ENCODE data around the gene THAP6. TPM values are rescaled to one million over a fixed set of nuclear protein-coding genes. Genes with fewer than 3 reads are reported as not detected.
"Not testable (repeated sequence)": the region's sequence is repeated elsewhere in the genome, so short reads cannot be mapped to it uniquely, and the experiment has no call there.

THAP6 gene
- total RNA-seq, result 25.0 TPM

DNA sequence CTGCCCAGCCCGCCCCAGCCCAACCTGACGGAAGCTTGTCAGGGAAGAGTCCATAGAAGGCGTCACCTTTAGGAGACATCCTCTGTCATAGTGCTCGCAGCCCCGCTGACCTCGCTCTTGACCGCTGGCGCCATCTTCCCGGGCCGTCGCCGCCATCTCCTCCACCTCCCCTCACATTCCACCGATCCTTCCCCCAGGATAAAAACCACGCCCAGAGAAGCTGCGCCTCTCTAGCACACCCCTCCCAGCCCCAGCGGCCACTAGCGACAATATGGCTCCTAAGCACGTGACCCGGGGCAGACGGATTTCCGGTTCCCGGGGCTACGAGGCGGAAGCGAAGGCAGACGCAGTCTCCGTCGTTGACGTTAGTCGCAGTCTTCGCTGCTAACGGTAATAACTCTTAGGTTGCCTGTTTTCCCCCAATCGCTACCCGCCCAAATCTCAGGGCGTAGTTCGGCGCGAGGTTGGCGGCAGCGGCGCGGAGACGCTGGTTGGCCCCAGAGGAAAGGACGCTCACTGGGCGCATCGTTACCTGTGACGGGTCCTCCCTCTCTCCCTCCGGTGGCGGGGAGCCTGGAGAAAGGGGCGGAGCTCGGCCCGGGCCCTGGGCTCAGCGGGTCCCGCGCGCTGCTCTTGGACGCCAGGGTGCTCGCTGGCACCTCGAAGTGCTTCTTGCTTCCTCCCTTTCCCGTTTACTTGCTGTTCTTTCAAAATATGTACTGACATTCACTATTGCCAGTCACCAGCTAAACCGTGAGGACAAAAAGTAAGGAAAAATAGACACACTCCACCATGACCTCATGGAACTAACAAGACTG, at the start of gene THAP6, which contains the start of gene RCHY1:
Gene THAP6 (plus strand): TSS at position 343 of the 818 bp plus-strand sequence. CDS start 980 bp downstream, outside the sequence.
Gene RCHY1 (minus strand): TSS at position 273 of the 818 bp plus-strand sequence. CDS start 117 bp downstream, at position 156.
- DNase-seq (ENCODE audit: low spot score), result peak; percentile 97
- peak; percentile 99 for ATAC-seq
- intact Hi-C loops (cut with DNase I), result no loop called here

DNA sequence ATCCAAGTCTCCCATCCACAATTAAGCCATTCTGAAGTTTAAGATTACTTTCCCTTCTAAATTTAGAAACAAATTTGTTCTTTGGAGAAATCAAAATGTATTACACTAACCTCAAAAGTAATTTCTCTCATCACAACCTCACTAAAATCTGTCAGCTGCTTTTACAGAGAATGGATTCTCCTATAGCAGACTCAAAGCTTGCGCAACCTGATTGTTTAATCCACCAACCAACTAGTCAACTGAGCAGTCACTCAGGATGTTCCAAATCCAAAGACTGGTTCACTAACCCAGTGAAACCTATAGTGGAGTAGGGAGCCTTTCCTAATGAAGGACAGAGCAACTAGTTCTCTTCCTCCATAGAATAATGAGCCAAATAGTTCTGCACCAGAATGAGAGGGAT, 44.4 kb upstream of the THAP6 start:
- intact Hi-C loops (cut with DNase I), result no loop called here
- no peak for DNase-seq (ENCODE audit: low spot score)

GRCh38 chr4:75470738-75471137, 43.5 kb upstream of the THAP6 start:
- no peak for ATAC-seq
- intact Hi-C loops (cut with DNase I), result no loop called here
- DNase-seq (ENCODE audit: low spot score), result no peak

More for the DNA sequence above, 44.4 kb upstream of the THAP6 start:
- ATAC-seq, result no peak

DNA sequence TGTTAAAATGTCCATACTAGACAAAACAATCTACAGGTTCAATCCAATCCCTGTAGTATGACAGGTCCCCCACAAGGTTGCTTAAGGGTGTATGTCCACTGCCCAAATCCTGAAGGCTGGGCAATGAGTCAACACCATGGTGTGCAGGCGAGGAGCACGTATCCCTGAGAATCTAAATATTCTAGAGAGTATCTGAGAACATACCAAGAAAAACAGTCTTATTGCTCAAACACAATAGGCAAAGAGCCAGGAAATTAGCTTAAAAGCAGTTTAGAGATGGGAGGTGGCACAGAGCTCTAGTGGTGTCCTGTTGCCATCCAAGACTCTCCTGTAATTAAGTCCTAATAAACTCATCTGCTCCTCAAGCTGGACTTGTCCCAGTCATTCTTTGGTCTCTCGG, 37.1 kb upstream of the THAP6 start:
- intact Hi-C loops (cut with DNase I), result no loop called here
- DNase-seq (ENCODE audit: low spot score), result no peak
- ATAC-seq, result no peak

DNA sequence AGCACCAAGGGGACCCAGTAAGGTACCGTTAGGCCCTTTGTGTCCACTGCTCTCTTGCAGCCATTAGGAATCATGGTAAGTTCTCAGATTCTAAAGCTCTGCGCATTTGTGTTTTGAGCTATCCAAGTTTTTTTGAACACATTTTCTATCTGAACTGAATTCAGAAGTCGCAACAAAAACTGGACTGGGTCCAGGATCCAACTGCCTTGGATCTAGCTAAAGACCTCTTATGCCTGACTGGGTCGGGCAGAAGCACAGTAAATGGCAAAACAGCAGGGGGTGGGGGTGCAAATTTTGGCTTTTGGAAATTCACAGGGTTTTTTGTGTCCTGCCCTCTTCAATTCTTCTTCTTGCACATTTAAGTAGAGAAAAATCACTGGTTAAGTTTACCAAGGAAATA, 30.1 kb upstream of the THAP6 start:
- DNase-seq (ENCODE audit: low spot score), result no peak
- intact Hi-C loops (cut with DNase I), result no loop called here
- ATAC-seq, result no peak

- ATAC-seq (no peak), DNase-seq (ENCODE audit: low spot score) (no peak)
- intact Hi-C loops (cut with DNase I), result no loop called here
Observed at GRCh38 chr4:75490155-75490554, 24.1 kb upstream of the THAP6 start.

DNA sequence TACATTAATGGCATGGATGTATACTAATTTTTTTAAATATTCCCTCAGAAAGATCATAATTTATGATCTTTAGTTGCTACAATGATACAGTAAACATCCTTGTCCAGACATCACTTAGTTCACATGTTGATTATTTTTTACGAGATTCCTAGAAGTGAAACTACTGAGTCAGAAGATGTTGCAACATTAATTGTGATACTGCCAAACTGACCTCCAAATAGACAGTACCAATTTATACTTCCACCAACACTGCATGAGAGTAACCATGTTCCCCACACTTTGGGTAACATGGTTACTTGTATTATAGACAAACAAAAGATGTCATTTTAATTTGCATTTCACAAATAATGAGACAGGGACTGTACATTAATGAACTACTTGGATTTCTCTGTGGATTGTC, 19.7 kb upstream of the THAP6 start:
- ATAC-seq (peak; percentile 91), DNase-seq (ENCODE audit: low spot score) (no peak)
- intact Hi-C loops (cut with DNase I), result no loop called here

DNA sequence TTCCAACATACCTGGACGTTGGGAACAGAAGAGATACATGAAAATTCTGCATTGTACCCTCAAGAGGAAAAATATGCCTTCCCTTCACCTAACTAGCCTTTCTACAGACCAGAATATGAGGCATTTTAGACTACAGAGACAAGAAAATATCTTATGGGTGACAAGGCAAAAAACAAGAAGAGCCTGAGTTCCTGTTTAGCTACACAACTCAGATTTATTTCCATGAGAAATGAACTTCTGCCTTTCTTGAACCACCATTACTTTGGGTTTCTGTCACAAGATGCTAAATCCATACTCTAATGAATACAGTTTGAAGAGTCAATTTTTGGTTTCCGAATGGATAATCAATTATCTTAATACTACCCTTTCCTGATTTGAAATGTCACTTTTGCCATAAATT, 18.8 kb upstream of the THAP6 start:
- no peak for DNase-seq (ENCODE audit: low spot score)
- intact Hi-C loops (cut with DNase I), result no loop called here
- ATAC-seq, result no peak

DNA sequence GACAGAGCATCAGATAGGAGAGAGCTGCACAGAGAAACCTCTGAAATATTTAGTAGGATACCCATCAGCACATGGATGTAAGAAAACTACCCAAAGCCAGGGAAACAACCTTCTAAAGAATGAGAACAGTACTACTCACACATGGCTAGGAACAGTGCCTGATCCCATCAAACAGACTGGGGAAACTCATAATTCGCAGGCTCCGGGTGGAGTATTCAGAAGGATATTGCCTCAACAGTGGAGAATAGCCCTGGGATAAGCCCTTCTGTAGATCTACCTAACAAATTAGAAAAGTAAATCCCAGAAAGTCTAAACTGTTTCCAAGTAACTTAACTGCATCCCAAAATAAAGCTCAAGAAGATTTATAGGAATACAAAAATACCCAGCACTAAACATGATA, 17.9 kb upstream of the THAP6 start:
- intact Hi-C loops (cut with DNase I), result no loop called here
- ATAC-seq, result no peak
- DNase-seq (ENCODE audit: low spot score), result no peak

DNA sequence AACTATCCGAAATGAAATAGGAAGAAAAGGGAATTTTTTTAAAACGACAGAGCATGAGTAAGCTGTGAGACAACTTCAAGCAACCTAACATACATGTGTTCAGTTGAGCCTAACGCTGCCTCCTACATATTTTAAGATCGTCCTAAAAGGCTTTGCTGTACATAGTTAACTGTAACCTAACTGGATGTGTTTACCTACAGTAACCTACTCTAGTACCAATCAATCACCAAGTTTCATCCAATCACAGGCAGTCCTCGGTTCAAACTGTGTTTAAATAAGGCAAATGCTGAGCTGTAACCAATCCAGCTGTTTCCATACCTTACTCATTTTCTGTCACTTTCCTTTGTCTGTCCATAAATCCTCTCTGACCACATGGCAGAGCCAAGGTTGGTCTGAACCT, 17.1 kb upstream of the THAP6 start:
- intact Hi-C loops (cut with DNase I), result no loop called here
- ATAC-seq, result no peak
- no peak for DNase-seq (ENCODE audit: low spot score)

GRCh38 chr4:75498041-75498440, 16.2 kb upstream of the THAP6 start:
- DNase-seq (ENCODE audit: low spot score) (no peak), ATAC-seq (no peak)
- intact Hi-C loops (cut with DNase I), result no loop called here

- ATAC-seq (no peak), DNase-seq (ENCODE audit: low spot score) (no peak)
- intact Hi-C loops (cut with DNase I), result no loop called here
Observed at GRCh38 chr4:75499900-75500299, 14.4 kb upstream of the THAP6 start.

- intact Hi-C loops (cut with DNase I), result no loop called here
- DNase-seq (ENCODE audit: low spot score) (no peak), ATAC-seq (no peak)
Observed at GRCh38 chr4:75502671-75503070, 11.6 kb upstream of the THAP6 start.

GRCh38 chr4:75505630-75506029, 8.6 kb upstream of the THAP6 start:
- intact Hi-C loops (cut with DNase I), result no loop called here
- DNase-seq (ENCODE audit: low spot score) (no peak), ATAC-seq (no peak)

GRCh38 chr4:75509592-75509991, 4.7 kb upstream of the THAP6 start:
- ATAC-seq; intact Hi-C loops (cut with DNase I); DNase-seq (ENCODE audit: low spot score): not testable (repeated sequence)

GRCh38 chr4:75511841-75512240, 2.4 kb upstream of the THAP6 start:
- DNase-seq (ENCODE audit: low spot score) (no peak), ATAC-seq (no peak)
- intact Hi-C loops (cut with DNase I), result no loop called here

- intact Hi-C loops (cut with DNase I), result no loop called here
- no peak for DNase-seq (ENCODE audit: low spot score)
Observed at GRCh38 chr4:75512386-75513211, 1.7 kb upstream of the THAP6 start.

GRCh38 chr4:75513526-75514130, 645 bp upstream of the THAP6 start:
- intact Hi-C loops (cut with DNase I), result no loop called here
- DNase-seq (ENCODE audit: low spot score) (peak; percentile 51), ATAC-seq (peak; percentile 4)

More at GRCh38 chr4:75512386-75513211, 1.7 kb upstream of the THAP6 start:
- no peak for ATAC-seq

DNA sequence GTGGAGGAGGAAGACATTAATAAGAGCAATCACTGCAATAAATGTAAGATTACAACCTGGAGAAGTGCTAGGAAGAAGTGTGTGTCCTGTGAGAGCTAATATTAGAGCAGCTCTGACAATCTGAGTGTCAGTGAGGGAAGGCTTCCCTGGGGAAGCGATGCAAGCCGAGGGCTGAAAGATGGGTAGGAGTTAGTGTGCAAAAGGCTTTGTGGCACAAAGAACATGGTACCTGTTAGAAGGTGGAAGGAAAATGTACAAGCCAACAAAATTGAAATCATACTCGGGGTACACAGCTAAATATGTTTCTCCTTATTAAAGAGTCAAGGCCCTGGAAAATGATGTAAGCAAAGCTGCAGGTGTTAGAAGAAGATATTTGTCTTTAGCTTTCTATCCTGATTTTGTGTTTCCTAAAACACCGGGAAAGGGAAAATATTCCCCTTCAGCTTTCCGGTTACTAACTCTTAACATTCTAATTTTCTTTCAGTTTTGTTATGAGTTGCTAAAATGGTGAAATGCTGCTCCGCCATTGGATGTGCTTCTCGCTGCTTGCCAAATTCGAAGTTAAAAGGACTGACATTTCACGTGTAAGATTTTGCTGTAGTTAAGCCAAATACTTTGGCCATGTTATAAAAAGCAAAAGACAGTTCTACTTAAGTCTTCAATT, 808 bp downstream of the THAP6 start:
- ATAC-seq (no peak), DNase-seq (ENCODE audit: low spot score) (no peak)
- intact Hi-C loops (cut with DNase I), result no loop called here

Measured in sciatic nerve (tissue), 2 donors.